ENCODE data around the gene EHD4.

DNA sequence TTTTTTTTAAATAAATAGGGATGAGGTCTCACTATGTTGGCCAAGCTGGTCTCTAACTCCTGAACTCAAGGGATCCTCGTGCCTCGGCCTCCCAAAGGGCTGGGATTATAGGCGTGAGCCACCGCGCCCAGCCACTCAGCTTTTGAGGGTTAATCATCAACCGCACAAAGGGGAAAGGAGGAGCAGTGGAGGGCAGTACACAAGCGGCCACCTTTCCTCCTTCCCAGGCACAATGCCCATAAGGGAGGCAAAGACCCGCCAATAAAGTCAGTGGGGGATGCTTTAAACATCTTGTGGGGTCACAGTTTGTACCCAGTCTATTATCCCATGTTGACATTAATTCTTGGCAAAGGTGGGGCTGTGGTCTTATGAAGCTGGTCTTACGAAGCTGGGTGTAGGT is 32.4 kb downstream of the EHD4 start:
- TF ChIP-seq POLR2A (IDR thresholded peaks at IDR 0.05; ENCODE audit: low read depth, low read length): no peak
- TF ChIP-seq TAF1 (IDR thresholded peaks at IDR 0.05; ENCODE audit: borderline replicate concordance, low read depth, low read length): no peak

Measured in GM12892 (cell line).